ENCODE measurements around the gene AMBRA1. TPM values are rescaled to one million over a fixed set of nuclear protein-coding genes. Genes with fewer than 3 reads are reported as not detected.

The AMBRA1 gene
- total and polyA plus RNA-seq, 2 of the 8 experiments (the other 6 are each of a cell fraction or from before 2014, with no cell fraction given) = 14.2 to 37.4 TPM

GRCh38 chr11:46524201-46524770 is 69.5 kb downstream of the AMBRA1 start:
- H3K4me3 ChIP-seq (ENCODE audit: extremely low read depth in 1 of 4, insufficient read depth in 2 of 4, low read depth in 3 of 4, low read length in 4 of 4) = no peak overlapping the region
- H3K18ac ChIP-seq (ENCODE audit: extremely low read depth, low read length) = no peak overlapping the region
- H3K36me3 ChIP-seq (ENCODE audit: control insufficient read depth in 2 of 4, insufficient read depth in 4 of 4, low read length in 3 of 4) = no peaks in the 10 kb centered on the region
- H4K91ac ChIP-seq (replicated peaks; ENCODE audit: insufficient read length, low read length) = no peak overlapping the region
- peaks cover 0 to 15% (median 7%) of the 10 kb centered on the region in 4 experiments; a peak in 4 of 7 replicates for H3K4me1 ChIP-seq (replicated peaks in 1 of 4; ENCODE audit: control insufficient read depth in 3 of 4, insufficient read depth in 4 of 4, low read length in 3 of 4)
- CTCF ChIA-PET (ENCODE audit: partially characterized antibody) = interaction anchor here (0.8 to 2.3 kb wide), 4 partner anchors 12 to 121 kb away, joined by 3 to 16 read pairs (median 3); partner anchors contain the start of genes ATG13 and HARBI1
- H2BK12ac ChIP-seq (ENCODE audit: low read depth, low read length) = no peak overlapping the region
- no peak overlapping the region for H4K5ac ChIP-seq (ENCODE audit: insufficient read length, low read depth, low read length)
- no peaks in the 10 kb centered on the region; the same call in 1 of the 2 replicates for H3K79me1 ChIP-seq (ENCODE audit: low read depth, low read length)
- DNase-seq (ENCODE audit: low read depth in 1 of 2, low spot score in 2 of 2) (no peak), FAIRE-seq (no peak)
- H3K9me3 ChIP-seq (ENCODE audit: insufficient read depth in 2 of 2, low read depth in 1 of 2, low read length in 1 of 2) = no peaks in the 10 kb centered on the region
- no peak overlapping the region for H2AFZ ChIP-seq (ENCODE audit: low read length)
- H2BK15ac ChIP-seq (ENCODE audit: low read length) = no peak overlapping the region
- H3K56ac ChIP-seq (replicated peaks; ENCODE audit: insufficient read length, low read depth, low read length) = no peak overlapping the region
- no peak overlapping the region for H3K14ac ChIP-seq (ENCODE audit: insufficient read length)
- POLR2A ChIA-PET (ENCODE audit: partially characterized antibody) = no interaction called here
- H2AK5ac ChIP-seq (ENCODE audit: low read depth, low read length) = no peak overlapping the region
- peaks cover 2 to 4% of the 10 kb centered on the region in 2 experiments for H4K20me1 ChIP-seq (replicated peaks in 1 of 2; ENCODE audit: control insufficient read depth in 1 of 2, insufficient read depth in 2 of 2, low read length in 2 of 2)
- no peak overlapping the region for H4K8ac ChIP-seq (ENCODE audit: extremely low read depth, insufficient read depth, low read length)
- H3K23ac ChIP-seq (ENCODE audit: insufficient read length) = no peak overlapping the region
- no peak overlapping the region for H3K4me2 ChIP-seq (ENCODE audit: insufficient read depth in 1 of 2, low read depth in 2 of 2, low read length in 2 of 2)
- no peak overlapping the region for H2BK120ac ChIP-seq (replicated peaks; ENCODE audit: low read depth, low read length)
- no peak overlapping the region for H3K9ac ChIP-seq (replicated peaks in 1 of 4; ENCODE audit: extremely low read depth in 1 of 4, low read depth in 3 of 4, low read length in 3 of 4)
- no peaks in the 10 kb centered on the region for H3K23me2 ChIP-seq (ENCODE audit: low read depth, low read length)
- H2BK5ac ChIP-seq (ENCODE audit: low read depth, low read length) = no peak overlapping the region
- H2BK20ac ChIP-seq (ENCODE audit: low read length) = no peak overlapping the region
- H3K79me2 ChIP-seq (ENCODE audit: control insufficient read depth in 1 of 2, insufficient read depth in 2 of 2, low read length in 2 of 2) = peaks cover 0 to 76% of the 10 kb centered on the region in 2 experiments; a peak in 2 of 4 replicates
- TF ChIP-seq SP4 (IDR thresholded peaks at IDR 0.05; ENCODE audit: low read length) = no peak
- H3K27me3 ChIP-seq (replicated peaks in 1 of 4; ENCODE audit: control insufficient read depth in 3 of 4, extremely low read depth in 1 of 4, insufficient read depth in 3 of 4, low read length in 3 of 4) = no peaks in the 10 kb centered on the region
- H3K27ac ChIP-seq (ENCODE audit: low read depth, low read length) = no peak overlapping the region
- H3K4ac ChIP-seq (replicated peaks; ENCODE audit: insufficient read length, low read depth, low read length) = no peak overlapping the region

All from H1 (cell line).